GM12872 (cell line): ENCODE data around the gene CYP8B1.

Experiments used
- TF ChIP-seq, protein P1 (sequence below): IDR thresholded peaks from 3 replicates; pipeline ENCODE4 v1.5.1; 2011; ENCODE audit warnings: low read depth, mild to moderate bottlenecking, low read length, moderate library complexity; ENCODE audit not compliant: insufficient read depth

The CYP8B1 gene

GRCh38 chr3:42894698-42895579 is 19.3 kb upstream of the CYP8B1 start:
- TF ChIP-seq, protein P1, sequence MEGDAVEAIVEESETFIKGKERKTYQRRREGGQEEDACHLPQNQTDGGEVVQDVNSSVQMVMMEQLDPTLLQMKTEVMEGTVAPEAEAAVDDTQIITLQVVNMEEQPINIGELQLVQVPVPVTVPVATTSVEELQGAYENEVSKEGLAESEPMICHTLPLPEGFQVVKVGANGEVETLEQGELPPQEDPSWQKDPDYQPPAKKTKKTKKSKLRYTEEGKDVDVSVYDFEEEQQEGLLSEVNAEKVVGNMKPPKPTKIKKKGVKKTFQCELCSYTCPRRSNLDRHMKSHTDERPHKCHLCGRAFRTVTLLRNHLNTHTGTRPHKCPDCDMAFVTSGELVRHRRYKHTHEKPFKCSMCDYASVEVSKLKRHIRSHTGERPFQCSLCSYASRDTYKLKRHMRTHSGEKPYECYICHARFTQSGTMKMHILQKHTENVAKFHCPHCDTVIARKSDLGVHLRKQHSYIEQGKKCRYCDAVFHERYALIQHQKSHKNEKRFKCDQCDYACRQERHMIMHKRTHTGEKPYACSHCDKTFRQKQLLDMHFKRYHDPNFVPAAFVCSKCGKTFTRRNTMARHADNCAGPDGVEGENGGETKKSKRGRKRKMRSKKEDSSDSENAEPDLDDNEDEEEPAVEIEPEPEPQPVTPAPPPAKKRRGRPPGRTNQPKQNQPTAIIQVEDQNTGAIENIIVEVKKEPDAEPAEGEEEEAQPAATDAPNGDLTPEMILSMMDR, result no peak

GRCh38 chr3:42892807-42893206 is 17.1 kb upstream of the CYP8B1 start:
- TF ChIP-seq, protein P1, result no peak

GRCh38 chr3:42892169-42892568 is 16.5 kb upstream of the CYP8B1 start:
- TF ChIP-seq, protein P1, result no peak

DNA sequence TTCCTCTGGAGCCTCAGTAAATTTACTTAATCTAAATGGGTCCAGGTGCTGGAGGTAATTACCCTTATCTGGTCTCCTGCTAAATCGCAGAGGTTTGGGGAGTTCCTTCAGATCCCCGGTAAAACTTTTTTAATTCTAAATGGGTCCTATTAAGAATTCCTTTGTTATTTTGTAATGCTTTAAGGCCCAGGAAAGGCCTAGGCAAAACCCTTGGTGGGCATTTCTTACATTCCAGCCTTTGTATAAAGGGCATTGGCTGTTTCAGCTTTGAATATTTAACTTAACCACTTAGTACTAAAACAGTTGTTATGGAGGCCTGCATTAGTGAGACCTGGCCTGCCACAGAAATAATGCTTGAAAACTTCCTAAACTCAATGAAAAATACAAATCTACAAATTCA is 15.4 kb upstream of the CYP8B1 start:
- TF ChIP-seq, protein P1, result no peak

- TF ChIP-seq, protein P1, result no peak
Measured at GRCh38 chr3:42887084-42887483, 11.4 kb upstream of the CYP8B1 start.

GRCh38 chr3:42886294-42886822 is 10.7 kb upstream of the CYP8B1 start:
- TF ChIP-seq, protein P1, result no peak

GRCh38 chr3:42884324-42884723 is 8.6 kb upstream of the CYP8B1 start:
- TF ChIP-seq, protein P1, result no peak
